LNCAP (cell line): Measurements from ENCODE around the gene FBXL20.

Source experiments
- CTCF ChIP-seq: fragments of 450-650 bp; IDR thresholded peaks from 2 replicates; pipeline ENCODE4 v1.5.1; 2017; ENCODE audit warnings: mild to moderate bottlenecking

FBXL20 gene

GRCh38 chr17:39212195-39212810, 189.1 kb downstream of the FBXL20 start:
- TF ChIP-seq CTCF = no peak

DNA sequence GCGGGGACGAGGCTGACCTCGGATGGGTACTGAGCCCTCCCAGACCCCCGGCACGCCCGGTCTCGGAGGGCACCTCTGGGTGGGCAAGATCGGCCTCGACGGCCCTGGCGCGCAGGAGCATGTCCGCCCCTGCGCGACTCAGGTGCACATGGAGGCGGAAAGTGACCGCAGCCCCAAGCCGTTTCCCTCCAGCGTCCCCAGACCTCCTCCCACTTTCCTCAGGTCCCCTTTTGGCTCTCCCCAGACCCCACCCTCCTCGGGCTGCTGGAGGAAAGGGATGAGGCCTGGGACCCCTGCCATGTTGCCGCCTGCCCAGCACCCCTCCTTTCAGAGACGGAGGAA, 191.4 kb downstream of the FBXL20 start:
- TF ChIP-seq CTCF = no peak

- TF ChIP-seq CTCF = no peak
Observed at GRCh38 chr17:39209317-39210092, 191.9 kb downstream of the FBXL20 start.

- no peak for TF ChIP-seq CTCF
Observed at GRCh38 chr17:39208893-39209292, 192.5 kb downstream of the FBXL20 start.

DNA sequence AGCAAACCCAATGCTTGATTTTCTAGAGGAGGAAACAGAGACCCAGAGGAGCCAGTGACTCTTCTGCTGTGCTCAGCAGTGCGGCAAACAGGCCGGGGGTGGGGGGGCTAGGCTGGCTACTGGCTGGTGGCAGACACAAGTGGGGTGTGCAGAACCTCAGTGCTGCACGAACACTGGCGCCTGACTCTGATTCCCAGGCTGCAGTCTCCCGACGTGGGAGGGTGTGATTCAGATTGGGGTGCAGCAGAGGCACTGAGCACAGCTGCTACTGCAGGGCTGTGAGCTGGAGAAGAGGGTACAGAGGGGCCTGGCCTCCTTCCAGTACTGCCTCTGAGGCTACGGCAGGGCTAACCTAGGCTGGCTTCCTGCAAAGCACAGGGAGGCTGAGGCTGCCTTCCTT, 193.3 kb downstream of the FBXL20 start:
- no peak for TF ChIP-seq CTCF

DNA sequence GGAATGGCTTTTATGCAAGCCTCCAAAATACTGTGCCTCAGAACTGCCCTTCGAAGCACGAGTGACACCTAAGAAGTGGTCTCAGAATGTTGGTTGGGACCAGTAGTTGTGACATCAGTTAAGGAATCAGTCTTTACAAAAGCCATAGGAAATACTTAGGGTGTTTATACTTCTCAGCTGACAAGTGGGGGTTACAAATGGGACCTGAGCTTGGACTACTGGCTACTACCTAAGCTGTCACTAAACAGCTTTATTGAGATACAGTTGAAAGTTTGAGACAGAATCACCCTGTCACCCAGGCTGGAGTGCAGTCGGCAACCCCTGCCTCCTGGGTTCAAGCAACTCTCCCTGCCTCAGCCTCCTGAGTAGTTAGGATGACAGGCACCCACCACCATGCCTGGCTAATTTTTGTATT, 196.3 kb downstream of the FBXL20 start:
- TF ChIP-seq CTCF = no peak

DNA sequence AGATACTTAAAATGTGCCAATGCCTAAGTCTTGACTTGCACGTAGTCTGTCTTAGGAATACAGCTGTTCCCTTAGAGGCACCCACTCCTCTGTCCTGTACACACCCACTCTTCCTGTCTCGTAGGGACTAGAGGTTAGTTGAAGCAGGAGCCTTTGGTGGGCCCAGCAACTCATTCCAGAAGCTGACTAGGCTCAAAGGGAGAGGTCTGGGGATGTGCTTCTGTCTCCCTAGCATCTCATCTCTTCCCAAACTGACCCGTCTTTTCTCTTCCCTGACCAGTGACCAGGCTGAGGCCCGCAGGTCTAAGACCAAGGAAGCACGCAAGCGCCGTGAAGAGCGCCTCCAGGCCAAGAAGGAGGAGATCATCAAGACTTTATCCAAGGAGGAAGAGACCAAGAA, 197.2 kb downstream of the FBXL20 start:
- no peak for TF ChIP-seq CTCF
